Pancreas (tissue), 10 donors: ENCODE data around the gene FHIP1B. TPM values are rescaled to one million over a fixed set of nuclear protein-coding genes. Genes with fewer than 3 reads are reported as not detected.

Experiments
- ATAC-seq, 4 donors: fragments of 200-7000 bp; cut with Tn5 transposase; one replicate each; pipeline versions ENCODE4 v1.8.0 to v1.9.1; 2020; ENCODE audit warnings: mild to moderate bottlenecking in 4 of 4, moderate library complexity in 4 of 4
- DNase-seq, 6 donors: peaks; one replicate each; pipeline ENCODE4 v3.0.0-alpha.2; 2020
- FAIRE-seq: peaks from 2 replicates; lab custom pipeline; 2012; peaks lifted over from hg19 to GRCh38; lab: Jason Lieb, UNC
- H3K27ac ChIP-seq, 4 donors: fragments of 200-600 bp; sonication (generic); 1 replicate in 3 of 4; 2 replicates in 1 of 4; pipeline versions ENCODE4 v1.5.0 to v1.8.0; 2020
- H3K27me3 ChIP-seq, 4 donors: fragments of 200-600 bp; one replicate each; pipeline ENCODE4 v1.8.0; 2021
- H3K36me3 ChIP-seq, 3 donors: fragments of 200-600 bp; sonication (generic) in 1 of 3; one replicate each; pipeline versions ENCODE4 v1.5.0 to v1.8.0; 2020 to 2021
- H3K4me1 ChIP-seq, 3 donors: fragments of 200-600 bp; one replicate each; pipeline ENCODE4 v1.8.0; 2021
- H3K4me3 ChIP-seq, 4 donors: fragments of 200-600 bp; sonication (generic) in 2 of 4; one replicate each; pipeline versions ENCODE4 v1.5.0 to v1.8.0; 2020 to 2021
- H3K9me3 ChIP-seq, 4 donors: fragments of 200-600 bp; one replicate each; pipeline ENCODE4 v1.8.0; 2021
- WGBS, 2 donors: extraction: QIAGEN DNeasy Blood & Tissue Kit; methylation state at CpG; one replicate each; pipeline ENCODE4 v1.1.7; 2013; 5-methylcytosine and 5-hydroxymethylcytosine counted together
- intact Hi-C, 3 donors: fragments of 100-400 bp; cut with DNase I; formaldehyde crosslinking; loops; one replicate each; pipeline versions ENCODE4 v1.11.1 to v1.14.2; 2022
- polyA plus RNA-seq, 2 donors: library from polyadenylated mRNA; stranded (reverse); fragments of 200-250 nt; gene quantifications; one replicate each; pipeline ENCODE4 v1.2.3, GENCODE V29; 2013
- total RNA-seq, 6 donors: library from RNA; stranded (reverse); fragmentation: NEBNext Ultra II Directional in 4 of 6; extraction: Animal tissue kit (Norgen Biotek cat#: 25700) in 4 of 6; gene quantifications; one replicate each; pipeline versions ENCODE4 v1.2.1 to v1.2.4, GENCODE V29; 2021 to 2023
- TF ChIP-seq, protein P1 (sequence below), 4 donors: fragments of 200-600 bp; sonication (generic) in 3 of 4; IDR thresholded peaks; one replicate each; pipeline versions ENCODE4 v1.5.0 to v1.8.0; 2021; ENCODE audit warnings: antibody characterized with exemption in 4 of 4
- donor health status: healthy with polysubstance abuse.
- donor health status: DM: no; HTN: no; CAD: no; lungs with moderate emphysema.
- donor health status: DM: no; HTN: no; CAD: no.
- donor health status: control.
- donor health status: control.
- donor health status: Bipolar disorder and iron deficiency.
- donor health status: DM: yes; HTN: yes; CAD: no.
- donor health status: DM: no; HTN: no; CAD: no.
- donor health status: DM: no; HTN: no; CAD: no.
- donor health status: DM: yes; HTN: yes; CAD: no.

Gene FHIP1B
- total and polyA plus RNA-seq, 8 donors = 13.0 to 82.9 (median 19.6) TPM

DNA sequence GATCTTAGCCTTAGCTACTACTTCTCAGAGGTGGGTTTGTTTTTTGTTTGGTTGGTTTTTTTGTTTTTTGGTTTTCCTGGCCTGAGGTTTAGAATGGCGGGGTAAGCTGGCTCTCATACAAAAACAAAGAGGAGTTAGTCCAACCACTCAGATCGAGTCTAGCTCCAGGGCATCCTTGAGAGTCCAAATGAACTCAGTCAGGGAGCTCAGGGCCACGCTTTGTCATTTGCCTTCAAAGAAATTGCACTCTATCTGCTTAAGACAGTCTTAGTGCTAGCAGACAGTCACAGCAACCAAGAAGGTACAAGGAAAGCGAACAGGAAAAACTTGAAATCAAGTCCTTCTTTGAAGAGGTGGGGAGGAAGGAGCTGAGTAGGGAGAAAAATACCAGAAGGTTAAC, 17.9 kb downstream of the FHIP1B start:
- DNase-seq (no peak), ATAC-seq (no peak), FAIRE-seq (no peak)
- WGBS, 2 donors = 86 to 91% methylated on average over 4 of the region's 4 CpGs
- intact Hi-C loops = no loop called here
- Histone ChIP-seq H3K9me3 (no peaks in the 10 kb centered on the region), H3K27me3 (no peaks in the 10 kb centered on the region), H3K36me3 (peaks cover 0 to 47% (median 2%) of the 10 kb centered on the region in 3 donors), H3K4me3 (no peak overlapping the region), H3K27ac (no peak overlapping the region), H3K4me1 (no peaks in the 10 kb centered on the region)
- TF ChIP-seq, protein P1, sequence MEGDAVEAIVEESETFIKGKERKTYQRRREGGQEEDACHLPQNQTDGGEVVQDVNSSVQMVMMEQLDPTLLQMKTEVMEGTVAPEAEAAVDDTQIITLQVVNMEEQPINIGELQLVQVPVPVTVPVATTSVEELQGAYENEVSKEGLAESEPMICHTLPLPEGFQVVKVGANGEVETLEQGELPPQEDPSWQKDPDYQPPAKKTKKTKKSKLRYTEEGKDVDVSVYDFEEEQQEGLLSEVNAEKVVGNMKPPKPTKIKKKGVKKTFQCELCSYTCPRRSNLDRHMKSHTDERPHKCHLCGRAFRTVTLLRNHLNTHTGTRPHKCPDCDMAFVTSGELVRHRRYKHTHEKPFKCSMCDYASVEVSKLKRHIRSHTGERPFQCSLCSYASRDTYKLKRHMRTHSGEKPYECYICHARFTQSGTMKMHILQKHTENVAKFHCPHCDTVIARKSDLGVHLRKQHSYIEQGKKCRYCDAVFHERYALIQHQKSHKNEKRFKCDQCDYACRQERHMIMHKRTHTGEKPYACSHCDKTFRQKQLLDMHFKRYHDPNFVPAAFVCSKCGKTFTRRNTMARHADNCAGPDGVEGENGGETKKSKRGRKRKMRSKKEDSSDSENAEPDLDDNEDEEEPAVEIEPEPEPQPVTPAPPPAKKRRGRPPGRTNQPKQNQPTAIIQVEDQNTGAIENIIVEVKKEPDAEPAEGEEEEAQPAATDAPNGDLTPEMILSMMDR (IDR thresholded peaks at IDR 0.05) = no peak

DNA sequence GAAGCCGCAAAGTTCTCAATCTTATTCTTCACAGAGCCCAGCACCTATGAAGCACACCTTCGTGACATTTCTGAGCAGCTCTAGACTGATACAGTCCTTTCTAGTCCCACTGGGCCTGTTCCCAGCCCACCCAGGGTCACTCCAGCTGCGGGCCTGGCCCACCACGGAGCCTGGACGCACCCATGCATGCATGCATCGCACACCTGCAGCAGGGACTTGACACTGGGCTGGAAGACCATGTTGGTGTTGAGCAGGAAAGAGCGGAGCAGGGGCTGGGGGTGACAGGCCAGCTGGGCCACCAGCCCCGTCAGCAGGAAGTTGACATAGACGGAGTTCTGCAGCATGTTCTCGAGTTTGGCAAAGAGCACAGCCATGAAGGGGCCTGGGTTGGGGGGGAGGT, 19.9 kb downstream of the FHIP1B start:
- no peak overlapping the region for H3K27ac ChIP-seq
- TF ChIP-seq, protein P1 (IDR thresholded peaks at IDR 0.05) = no peak
- intact Hi-C loops = no loop called here
- peaks cover 0 to 65% (median 2%) of the 10 kb centered on the region in 3 donors for H3K36me3 ChIP-seq
- no peaks in the 10 kb centered on the region for H3K9me3 ChIP-seq
- no peak overlapping the region for H3K4me3 ChIP-seq
- DNase-seq = peak in 1 of 6 donors; percentile 42
- no peak for FAIRE-seq
- no peak for ATAC-seq
- 97 to 98% methylated on average over 10 of the region's 10 CpGs for WGBS, 2 donors
- no peaks in the 10 kb centered on the region for H3K27me3 ChIP-seq
- no peaks in the 10 kb centered on the region for H3K4me1 ChIP-seq

DNA sequence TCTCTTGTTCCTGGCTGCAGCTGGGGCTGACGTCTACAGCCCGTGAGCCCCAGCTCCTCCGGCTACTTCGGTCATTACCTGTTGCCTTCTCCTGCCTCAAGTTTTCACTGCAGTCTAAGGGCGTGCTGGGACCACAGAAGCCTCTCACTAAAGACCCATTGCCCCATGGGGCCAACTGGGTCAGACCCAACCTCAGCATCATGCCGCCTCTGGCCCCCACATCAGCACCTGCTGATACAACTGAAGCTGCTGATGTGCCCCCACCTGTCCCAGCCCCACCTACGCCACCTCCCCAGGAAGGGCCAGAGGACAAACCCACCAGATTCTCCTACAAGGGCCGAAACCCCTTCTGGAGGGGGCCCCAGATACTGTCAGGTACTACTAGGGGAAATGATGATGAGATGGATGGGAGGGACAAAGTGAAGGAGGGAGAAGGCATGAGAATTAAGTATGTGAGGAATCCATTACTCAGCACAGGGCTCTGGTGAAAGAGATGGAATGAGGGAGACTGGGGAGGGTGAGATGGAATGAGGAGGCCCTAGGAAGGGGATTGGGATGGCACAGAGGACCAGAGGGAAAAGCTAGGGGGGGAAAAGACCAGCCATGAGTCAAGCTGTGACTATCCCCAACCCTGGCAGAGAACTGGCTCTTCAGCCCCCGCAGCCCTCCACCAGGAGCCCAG, 24.0 kb downstream of the FHIP1B start:
- 96 to 99% methylated on average over 9 of the region's 9 CpGs for WGBS, 2 donors
- H3K27me3 ChIP-seq = no peaks in the 10 kb centered on the region
- no peak overlapping the region for H3K27ac ChIP-seq
- no peak for FAIRE-seq
- TF ChIP-seq, protein P1 (IDR thresholded peaks at IDR 0.05) = no peak
- no peaks in the 10 kb centered on the region for H3K4me1 ChIP-seq
- ATAC-seq = no peak
- intact Hi-C loops = no loop called here
- DNase-seq = peak in 1 of 6 donors; percentile 28
- H3K4me3 ChIP-seq = no peak overlapping the region
- peaks cover 0 to 45% (median 2%) of the 10 kb centered on the region in 3 donors for H3K36me3 ChIP-seq
- no peaks in the 10 kb centered on the region for H3K9me3 ChIP-seq

DNA sequence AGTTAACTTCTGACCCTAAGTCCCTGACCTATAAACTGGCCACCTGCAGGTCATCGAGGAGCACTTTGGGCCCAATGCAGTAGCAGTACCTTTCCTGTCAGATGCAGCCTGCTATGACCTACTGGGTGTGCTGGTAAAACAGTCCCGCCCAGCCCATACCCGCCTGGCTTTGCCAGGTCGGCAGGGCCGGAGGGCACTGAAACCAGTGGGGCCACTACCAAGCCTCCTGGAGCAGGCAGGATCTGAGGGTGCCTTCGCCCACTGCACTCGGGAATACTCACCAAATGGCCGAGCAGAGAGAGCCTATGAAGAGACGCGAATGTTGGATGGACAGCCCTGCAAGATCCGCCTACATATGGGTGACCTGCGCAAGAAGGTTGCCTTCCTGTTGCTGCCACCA, 24.6 kb downstream of the FHIP1B start:
- Histone ChIP-seq H3K36me3 (peaks cover 0 to 41% (median 0%) of the 10 kb centered on the region in 3 donors), H3K4me3 (no peak overlapping the region), H3K27ac (no peak overlapping the region), H3K4me1 (no peaks in the 10 kb centered on the region), H3K9me3 (no peaks in the 10 kb centered on the region), H3K27me3 (no peaks in the 10 kb centered on the region)
- 93% methylated on average over 12 of the region's 12 CpGs for WGBS, 2 donors
- ATAC-seq = no peak
- peak in 1 of 6 donors; percentile 31 for DNase-seq
- TF ChIP-seq, protein P1 (IDR thresholded peaks at IDR 0.05) = no peak
- FAIRE-seq = no peak
- intact Hi-C loops = no loop called here
